ENCODE results near the gene SPEN.
A peak's percentile ranks its signal among the peaks of the same experiment; 100 is the strongest.
"Not testable (repeated sequence)": the region's sequence is repeated elsewhere in the genome, so short reads cannot be mapped to it uniquely, and the experiment has no call there.

The SPEN gene

DNA sequence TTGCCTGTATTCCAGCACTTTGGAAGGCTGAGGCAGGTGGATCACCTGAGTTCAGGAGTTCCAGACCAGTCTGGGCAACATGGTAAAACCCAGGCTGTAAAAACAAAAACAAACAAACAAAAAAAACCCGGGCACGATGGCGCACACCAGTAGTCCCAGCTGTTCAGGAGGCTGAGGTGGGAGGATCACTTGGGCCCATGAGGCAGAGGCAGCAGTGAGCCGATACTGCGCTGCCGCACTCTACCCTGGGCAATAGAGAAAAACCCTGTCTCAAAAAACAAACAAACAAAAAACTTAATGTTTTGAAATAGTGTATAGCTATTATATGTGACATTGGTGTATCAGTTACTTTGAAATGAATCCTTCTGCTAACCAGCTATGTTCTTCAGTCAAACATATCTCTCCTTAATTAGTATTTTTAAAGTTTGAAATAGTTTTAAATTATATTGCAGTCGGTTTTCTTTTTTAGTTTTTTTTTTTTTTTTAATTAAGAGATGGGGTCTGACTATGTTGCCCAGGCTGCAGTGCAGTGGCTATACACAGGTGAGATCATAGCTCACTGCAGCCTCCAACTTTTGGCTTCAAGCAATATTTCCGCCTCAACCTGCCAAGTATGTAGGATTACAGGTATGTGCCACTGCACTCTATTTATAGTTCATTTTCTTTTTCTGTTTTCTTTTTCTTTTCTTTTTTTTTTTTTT lies 11.3 kb downstream of the SPEN start:
- DNase-seq, result no peak

DNA sequence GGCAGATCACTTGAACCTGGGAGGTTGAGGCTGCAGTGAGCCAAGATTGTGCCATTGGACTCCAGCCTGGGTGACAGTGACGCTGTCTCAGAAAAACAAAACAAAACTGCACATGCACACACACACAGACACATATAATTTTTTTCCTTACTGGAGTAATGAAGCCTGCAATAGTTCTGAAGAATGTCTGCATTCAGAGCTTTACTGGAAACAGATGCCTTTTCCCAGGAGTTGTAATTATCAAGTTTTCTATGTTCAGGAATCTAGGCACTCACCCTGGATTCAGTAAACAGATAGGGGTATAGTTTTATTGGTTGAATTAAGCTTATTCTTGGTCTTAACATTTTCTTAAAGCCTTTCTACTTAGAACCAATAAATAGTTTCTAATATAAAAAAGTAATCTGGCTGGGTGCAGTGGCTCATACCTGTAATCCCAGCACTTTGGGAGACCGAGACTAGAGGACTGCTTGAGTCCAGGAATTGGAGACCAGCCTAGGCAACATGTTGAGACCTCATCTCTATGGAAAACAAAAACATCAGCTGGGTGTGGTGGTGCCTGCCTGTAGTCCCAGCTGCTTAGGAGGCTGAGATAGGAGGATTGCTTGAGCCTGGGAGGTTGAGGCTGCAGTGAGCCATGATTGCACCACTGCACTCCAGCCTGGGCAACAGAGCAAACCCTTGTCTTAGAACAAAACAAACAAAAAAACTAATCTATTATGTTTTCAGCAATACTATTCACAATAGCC lies 15.8 kb downstream of the SPEN start:
- DNase-seq, result no peak

- DNase-seq, result peak; percentile 73
Measured at GRCh38 chr1:15866721-15867201, 19.3 kb downstream of the SPEN start.

DNA sequence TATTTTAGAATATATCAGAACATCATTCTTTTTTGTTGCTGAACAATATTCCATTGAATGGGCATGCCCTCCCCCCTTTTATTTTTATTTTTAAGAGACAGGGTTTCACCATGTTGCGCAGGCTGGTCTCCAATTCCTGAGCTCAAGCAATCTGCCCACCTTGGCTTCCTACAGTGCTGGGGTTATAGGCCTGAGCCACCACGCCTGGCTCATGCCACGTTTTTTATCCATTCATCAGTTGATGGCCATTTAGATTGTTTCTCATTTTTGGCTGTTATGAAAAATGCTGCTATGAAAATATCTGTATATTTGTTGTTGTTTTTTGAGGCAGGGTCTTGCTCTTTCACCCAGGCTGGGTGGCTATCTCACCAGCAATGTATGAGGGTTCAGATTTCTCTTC lies 19.8 kb downstream of the SPEN start:
- no peak for DNase-seq

DNA sequence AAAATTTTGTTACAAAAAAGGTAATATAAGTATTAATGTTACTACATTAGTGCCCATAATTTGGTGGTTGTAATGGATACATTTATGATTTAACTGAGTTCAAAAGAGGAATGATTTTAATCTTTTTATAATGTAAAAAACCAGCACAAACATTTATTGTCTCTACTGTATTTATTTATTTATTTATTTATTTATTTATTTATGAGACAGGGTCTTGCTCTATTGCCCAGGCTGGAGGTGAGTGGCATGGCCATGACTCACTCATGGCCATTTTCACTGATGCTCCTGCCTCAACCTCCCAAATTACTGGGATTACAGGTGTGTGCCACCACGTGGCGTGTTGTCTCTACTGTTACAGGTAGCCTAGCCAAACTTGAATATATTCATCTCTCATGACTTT lies 21.9 kb downstream of the SPEN start:
- DNase-seq, result no peak

GRCh38 chr1:15870421-15870820 lies 22.9 kb downstream of the SPEN start:
- no peak for DNase-seq

DNA sequence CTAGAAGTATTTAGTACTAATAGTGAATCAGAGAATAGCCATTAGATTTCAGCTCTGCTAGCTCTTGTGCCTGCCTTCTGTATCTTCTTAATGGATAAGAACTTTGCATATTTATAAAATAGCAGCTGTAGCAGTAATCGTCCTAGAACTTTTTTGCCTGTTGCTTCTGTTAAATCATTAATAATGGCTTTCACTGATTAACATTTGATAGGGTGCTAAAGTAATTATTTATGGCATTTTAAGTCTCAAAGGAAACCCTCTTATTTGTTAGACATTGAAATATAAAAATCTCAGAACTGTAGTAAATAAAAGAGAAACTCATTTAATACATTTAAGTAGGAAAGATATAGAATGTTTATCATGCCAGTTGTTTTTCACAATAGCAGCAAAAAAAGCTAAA lies 27.0 kb downstream of the SPEN start:
- no peak for DNase-seq

- DNase-seq, result no peak
Measured at GRCh38 chr1:15876357-15877055, 29.0 kb downstream of the SPEN start.

- DNase-seq, result no peak
Measured at GRCh38 chr1:15881961-15882360, 34.5 kb downstream of the SPEN start.

DNA sequence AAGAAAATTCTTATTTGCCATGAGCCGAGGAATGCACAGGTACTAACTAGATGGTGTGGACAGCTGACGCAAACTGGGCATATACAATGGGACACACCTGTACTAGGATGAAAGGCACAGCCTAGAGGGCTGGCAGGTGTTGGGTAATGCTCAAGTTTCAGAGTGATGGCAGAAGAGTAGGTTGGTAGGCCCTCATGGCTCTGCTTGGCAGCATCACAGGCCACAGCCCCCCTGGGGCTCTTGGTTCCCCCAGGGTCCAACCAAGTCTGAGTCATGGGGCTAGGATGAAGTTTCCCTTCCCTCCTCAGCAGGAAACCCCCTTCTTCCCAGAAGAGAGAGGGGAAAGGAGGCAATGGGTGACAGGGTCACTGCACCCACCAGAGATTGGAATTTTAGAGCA lies 35.2 kb downstream of the SPEN start:
- DNase-seq, result no peak

DNA sequence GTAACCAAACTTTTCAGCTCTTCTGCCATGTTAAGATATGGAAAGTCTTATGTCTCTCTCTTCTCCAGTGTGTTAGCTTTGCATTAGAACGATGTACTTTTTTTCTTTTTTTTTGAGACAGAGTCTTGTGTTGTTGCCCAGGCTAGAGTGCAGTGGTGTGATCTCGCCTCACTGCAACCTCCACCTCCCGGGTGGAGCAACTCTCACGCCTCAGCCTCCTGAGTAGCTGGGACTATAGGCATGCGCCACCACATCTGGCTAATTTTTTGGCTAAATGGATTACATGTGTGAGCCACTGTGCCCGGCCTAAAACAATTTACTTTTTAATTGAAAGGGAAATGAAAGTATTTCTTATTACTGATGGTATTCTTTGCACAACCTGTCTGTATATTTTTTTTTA lies 35.8 kb downstream of the SPEN start:
- no peak for DNase-seq

DNA sequence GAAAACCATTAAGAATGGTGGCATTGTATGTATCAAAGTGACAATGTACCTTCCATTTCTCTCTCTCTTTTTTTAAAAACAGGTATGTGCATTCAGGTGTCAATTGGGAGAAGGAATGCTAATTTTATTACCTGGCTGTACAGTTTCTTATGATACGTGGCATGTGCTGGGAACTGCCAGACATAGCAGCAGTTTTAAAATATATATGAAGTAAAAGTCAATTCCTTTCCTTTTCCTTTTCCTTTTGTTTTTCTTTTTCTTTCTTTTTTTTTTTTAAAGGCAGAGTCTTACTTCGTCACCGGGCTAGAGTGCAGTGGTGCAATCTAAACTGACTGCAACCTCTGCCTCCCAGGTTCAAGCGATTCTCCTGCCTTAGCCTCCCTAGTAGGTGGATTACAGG lies 37.0 kb downstream of the SPEN start:
- DNase-seq, result no peak

DNA sequence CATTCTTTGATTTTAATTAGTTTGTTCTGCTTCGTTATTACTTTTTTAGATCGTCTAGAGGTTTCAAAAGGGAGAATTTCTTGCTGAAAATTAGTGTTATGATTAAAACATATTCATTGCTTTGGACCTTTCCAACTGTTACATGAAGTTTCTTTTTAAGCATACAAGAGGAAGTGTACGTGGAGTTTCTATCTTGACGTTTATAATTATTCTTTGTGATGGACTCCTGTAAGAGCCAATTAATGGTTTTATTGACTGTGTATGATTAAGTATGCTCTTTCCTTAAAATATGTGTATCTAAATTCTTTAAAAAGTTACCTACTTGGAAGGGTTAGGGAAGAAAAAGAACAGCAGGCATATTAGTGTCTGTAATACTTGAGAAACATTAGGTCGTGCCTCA lies 37.8 kb downstream of the SPEN start:
- no peak for DNase-seq

DNA sequence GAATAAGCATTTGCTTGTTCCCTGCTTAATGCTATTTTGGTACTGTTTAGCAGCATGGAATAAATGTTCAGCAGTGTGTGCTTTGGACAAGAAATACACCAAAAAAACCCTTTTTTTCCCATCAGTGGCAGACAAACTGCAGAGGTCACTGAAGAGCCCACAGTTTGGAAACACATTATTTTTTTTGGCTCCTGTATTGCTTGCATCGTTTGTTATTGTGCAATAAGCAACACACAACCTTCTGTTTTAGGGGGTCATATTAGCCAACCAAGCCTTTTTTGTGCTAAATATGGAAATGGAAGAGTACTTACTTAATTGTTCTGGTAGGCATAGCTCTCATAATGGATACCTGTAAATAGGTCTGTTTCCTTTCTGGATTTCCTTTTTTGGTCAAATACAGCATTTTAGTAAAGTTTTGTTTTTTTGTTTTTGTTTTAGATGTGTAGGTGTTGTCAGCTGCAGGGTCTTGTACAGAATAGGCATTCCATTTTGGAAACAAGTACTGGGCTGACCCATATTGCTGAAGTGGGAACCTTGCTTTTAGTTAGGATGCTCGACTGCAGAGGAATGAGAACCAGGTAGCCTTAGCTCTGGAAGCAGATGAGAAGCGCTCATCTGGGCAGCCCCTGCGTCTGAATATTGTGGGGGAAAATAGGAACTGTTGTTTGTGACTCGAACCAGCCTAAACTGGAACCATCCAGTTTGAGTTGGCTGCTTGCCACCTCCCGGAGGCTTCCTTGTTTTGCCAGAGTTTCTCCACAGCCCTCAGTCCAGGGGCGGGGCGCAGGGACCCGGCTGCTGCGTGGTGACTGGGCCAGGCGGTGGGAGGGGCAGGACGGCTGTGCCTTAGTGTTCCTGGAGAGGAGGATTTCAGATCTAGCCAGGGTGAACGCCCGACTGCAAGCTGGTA lies 38.4 kb downstream of the SPEN start:
- DNase-seq, result peak; percentile 95

DNA sequence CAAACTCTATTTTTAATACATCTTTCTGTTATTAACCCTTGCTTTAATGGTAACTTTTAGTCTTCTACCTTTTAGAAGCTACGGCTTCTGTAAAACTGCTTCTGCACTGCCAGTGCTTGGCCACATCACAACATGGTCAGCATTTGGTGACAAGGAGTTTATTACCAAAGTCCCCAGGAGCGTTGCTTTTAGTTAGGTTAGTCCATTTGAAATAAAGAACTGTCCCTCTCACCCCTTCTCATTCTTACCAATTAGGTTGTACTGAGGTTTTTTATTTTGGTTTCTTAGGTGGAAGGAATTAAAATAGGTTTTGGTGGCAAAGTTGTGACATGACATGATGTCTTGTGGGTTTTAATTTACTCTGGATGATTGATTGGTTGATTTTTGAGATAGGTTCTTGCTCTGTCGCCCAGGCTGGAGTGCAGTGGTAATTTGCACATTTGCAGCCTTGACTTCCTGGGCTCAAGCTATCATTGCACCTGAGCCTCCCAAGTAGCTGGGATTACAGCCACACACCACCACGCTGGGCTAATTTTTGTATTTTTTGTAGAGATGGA lies 39.2 kb downstream of the SPEN start:
- no peak for DNase-seq

DNA sequence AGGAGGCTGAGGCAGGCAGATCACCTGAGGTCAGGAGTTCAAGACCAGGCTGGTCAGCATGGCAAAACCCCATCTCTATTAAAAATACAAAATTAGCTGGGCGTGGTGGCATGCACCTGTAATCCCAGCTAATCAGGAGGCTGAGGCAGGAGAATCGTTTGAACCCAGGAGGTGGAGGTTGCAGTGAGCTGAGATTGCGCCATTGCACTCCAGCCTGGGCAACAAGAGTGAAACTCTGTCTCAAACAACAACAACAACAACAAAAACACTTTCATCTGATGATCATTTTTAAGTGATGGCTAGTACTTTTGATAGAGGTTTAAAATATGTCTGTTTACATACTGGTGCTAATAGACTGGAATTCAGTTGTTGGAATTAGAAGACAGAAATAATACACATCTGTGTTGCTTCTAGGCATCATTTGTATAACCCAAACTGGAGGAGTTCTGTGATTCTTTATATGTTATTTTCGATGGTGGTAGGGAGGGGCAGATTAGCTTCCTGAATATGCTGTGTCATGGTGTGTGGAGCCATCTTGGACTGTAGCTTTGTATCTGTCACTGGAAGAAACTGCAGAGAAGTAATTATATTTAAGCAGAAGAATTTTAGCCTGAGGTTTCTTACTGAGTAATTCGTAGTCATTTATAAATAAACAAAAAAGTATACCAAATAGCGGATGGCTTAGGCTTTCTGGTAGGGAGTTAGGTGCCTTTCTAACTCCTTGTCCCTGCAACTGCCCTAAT lies 45.5 kb downstream of the SPEN start:
- DNase-seq, result peak; percentile 79

- no peak for DNase-seq
Measured at GRCh38 chr1:15895233-15895632, 47.7 kb downstream of the SPEN start.

GRCh38 chr1:15896841-15897610 lies 49.5 kb downstream of the SPEN start:
- DNase-seq, result not testable (repeated sequence)

DNA sequence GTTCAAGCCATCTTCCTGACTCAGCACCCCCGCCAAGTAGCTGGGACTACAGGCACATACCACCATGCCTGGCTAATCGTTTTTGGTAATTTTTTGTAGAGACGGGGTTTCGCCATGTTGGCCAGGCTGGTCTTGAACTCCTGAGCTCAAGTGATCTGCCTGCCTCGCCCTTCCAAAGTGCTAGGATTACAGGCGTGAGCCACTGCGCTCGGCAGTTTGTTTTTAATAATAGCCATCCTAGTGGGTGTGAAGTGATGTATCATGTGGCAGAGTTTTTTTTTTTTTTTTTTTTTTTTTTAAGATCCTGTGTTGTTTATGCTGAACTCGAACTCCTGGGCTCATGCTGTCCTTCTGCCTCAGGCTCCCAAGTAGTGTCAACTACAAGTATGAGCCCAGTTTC lies 51.8 kb downstream of the SPEN start:
- no peak for DNase-seq

GRCh38 chr1:15900662-15901279 lies 53.3 kb downstream of the SPEN start:
- no peak for DNase-seq

All from hematopoietic multipotent progenitor cell treated with erythropoietin and hydrocortisone succinate and interleukin-3 and kit ligand, for 4 days (in vitro differentiated cells).